ENCODE measurements around the gene VGLL2. TPM values are rescaled to one million over a fixed set of nuclear protein-coding genes. Genes with fewer than 3 reads are reported as not detected.
"Not testable (repeated sequence)": the region's sequence is repeated elsewhere in the genome, so short reads cannot be mapped to it uniquely, and the experiment has no call there.

Gene VGLL2
- polyA plus RNA-seq, 1 experiment, result not detected

GRCh38 chr6:117229870-117230269 lies 35.5 kb upstream of the VGLL2 start:
- no peaks in the 10 kb centered on the region for H3K27me3 ChIP-seq (ENCODE audit: control insufficient read depth, insufficient read depth, low read length)
- TF ChIP-seq CTCF (IDR thresholded peaks at IDR 0.05; ENCODE audit: insufficient read depth, low read depth, low read length), result no peak
- H3K36me3 ChIP-seq (ENCODE audit: control insufficient read depth, insufficient read depth, low read length), result no peaks in the 10 kb centered on the region
- ChIA-PET POLR2A (no interaction called here), CTCF (no interaction called here)
- no peak for DNase-seq (ENCODE audit: low read depth)
- no peak overlapping the region for H3K4me3 ChIP-seq (ENCODE audit: low read depth, low read length)

GRCh38 chr6:117231466-117231865 lies 33.9 kb upstream of the VGLL2 start:
- H3K27me3 ChIP-seq (ENCODE audit: control insufficient read depth, insufficient read depth, low read length), result no peaks in the 10 kb centered on the region
- no peak overlapping the region for H3K4me3 ChIP-seq (ENCODE audit: low read depth, low read length)
- no peak for DNase-seq (ENCODE audit: low read depth)
- ChIA-PET POLR2A (no interaction called here), CTCF (no interaction called here)
- no peaks in the 10 kb centered on the region for H3K36me3 ChIP-seq (ENCODE audit: control insufficient read depth, insufficient read depth, low read length)
- TF ChIP-seq CTCF (IDR thresholded peaks at IDR 0.05; ENCODE audit: insufficient read depth, low read depth, low read length), result no peak

DNA sequence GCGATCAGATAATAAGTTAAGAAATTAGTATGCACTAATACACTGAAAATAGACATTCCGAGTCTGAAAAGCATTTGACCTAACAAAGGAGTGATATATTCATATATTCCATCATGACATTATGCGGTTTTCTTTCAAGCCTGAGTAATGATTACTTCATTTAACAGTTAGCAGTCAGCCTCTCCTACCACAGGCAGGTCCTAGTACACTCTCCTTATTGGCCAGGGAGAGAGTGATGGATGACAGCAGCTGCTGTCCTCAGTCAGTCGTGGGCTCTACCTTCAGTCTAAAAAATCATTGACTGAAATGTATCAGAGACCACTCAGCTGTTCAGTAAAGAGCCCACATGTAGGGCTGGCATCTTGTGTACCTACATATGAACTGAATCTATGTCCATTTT lies 33.2 kb upstream of the VGLL2 start:
- POLR2A ChIA-PET, result no interaction called here
- Histone ChIP-seq H3K27me3 (ENCODE audit: control insufficient read depth, insufficient read depth, low read length) (no peaks in the 10 kb centered on the region), H3K36me3 (ENCODE audit: control insufficient read depth, insufficient read depth, low read length) (no peaks in the 10 kb centered on the region), H3K4me3 (ENCODE audit: low read depth, low read length) (no peak overlapping the region)
- TF ChIP-seq CTCF (IDR thresholded peaks at IDR 0.05; ENCODE audit: insufficient read depth, low read depth, low read length), result no peak
- CTCF ChIA-PET, result no interaction called here
- DNase-seq (ENCODE audit: low read depth), result no peak

DNA sequence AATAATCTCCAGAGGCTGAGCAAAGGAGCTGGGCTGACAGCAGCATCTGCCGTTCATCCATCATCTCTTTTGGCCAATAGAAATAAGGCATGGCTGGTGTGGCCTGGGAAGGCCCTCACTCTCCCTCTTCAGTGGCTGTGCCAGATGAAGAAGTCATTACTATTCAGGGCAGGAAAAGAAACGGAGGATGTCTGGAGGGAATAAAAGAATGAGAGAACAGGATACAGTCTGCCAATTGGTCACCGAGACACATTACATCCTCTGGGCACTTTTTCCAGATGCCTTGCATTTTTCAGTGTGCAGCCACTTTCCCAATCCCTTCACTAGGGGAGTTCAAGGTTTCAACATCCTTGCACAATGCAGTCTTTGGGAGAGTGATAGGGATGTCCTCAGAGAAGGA lies 32.2 kb upstream of the VGLL2 start:
- DNase-seq (ENCODE audit: low read depth), result no peak
- CTCF ChIA-PET, result no interaction called here
- H3K27me3 ChIP-seq (ENCODE audit: control insufficient read depth, insufficient read depth, low read length), result no peaks in the 10 kb centered on the region
- H3K4me3 ChIP-seq (ENCODE audit: low read depth, low read length), result no peak overlapping the region
- POLR2A ChIA-PET, result no interaction called here
- no peak for TF ChIP-seq CTCF (IDR thresholded peaks at IDR 0.05; ENCODE audit: insufficient read depth, low read depth, low read length)
- H3K36me3 ChIP-seq (ENCODE audit: control insufficient read depth, insufficient read depth, low read length), result no peaks in the 10 kb centered on the region

DNA sequence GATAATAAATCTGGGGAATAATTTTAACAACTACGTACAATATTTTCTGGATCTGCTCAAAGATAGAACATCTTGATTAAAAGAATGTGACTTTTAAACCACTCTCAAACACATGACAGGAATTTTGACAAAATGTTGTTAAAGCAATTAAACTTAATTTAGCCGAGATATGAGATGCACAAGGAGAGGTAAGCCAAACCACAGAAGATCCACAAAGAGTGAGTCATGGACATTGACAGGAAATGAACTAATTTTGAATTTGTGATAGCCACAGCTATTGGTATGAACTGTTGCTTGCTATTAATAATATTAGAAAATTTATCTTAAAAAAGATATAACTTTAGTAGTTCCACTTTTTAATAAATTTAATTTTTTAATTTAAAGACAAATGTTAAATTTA lies 27.8 kb upstream of the VGLL2 start:
- DNase-seq (ENCODE audit: low read depth), result no peak
- POLR2A ChIA-PET, result no interaction called here
- H3K36me3 ChIP-seq (ENCODE audit: control insufficient read depth, insufficient read depth, low read length), result no peaks in the 10 kb centered on the region
- CTCF ChIA-PET, result no interaction called here
- H3K27me3 ChIP-seq (ENCODE audit: control insufficient read depth, insufficient read depth, low read length), result no peaks in the 10 kb centered on the region
- no peak for TF ChIP-seq CTCF (IDR thresholded peaks at IDR 0.05; ENCODE audit: insufficient read depth, low read depth, low read length)
- no peak overlapping the region for H3K4me3 ChIP-seq (ENCODE audit: low read depth, low read length)

- H3K4me3 ChIP-seq (ENCODE audit: low read depth, low read length); H3K36me3 ChIP-seq (ENCODE audit: control insufficient read depth, insufficient read depth, low read length); H3K27me3 ChIP-seq (ENCODE audit: control insufficient read depth, insufficient read depth, low read length); DNase-seq (ENCODE audit: low read depth); CTCF ChIA-PET; POLR2A ChIA-PET: not testable (repeated sequence)
These were observed 20.8 kb upstream of the VGLL2 start for GRCh38 chr6:117244571-117244970.

GRCh38 chr6:117244979-117245378 lies 20.4 kb upstream of the VGLL2 start:
- DNase-seq (ENCODE audit: low read depth); H3K36me3 ChIP-seq (ENCODE audit: control insufficient read depth, insufficient read depth, low read length); CTCF ChIA-PET; H3K4me3 ChIP-seq (ENCODE audit: low read depth, low read length); POLR2A ChIA-PET; H3K27me3 ChIP-seq (ENCODE audit: control insufficient read depth, insufficient read depth, low read length): not testable (repeated sequence)
